ENCODE measurements around the gene ITPR2. TPM values are rescaled to one million over a fixed set of nuclear protein-coding genes. Genes with fewer than 3 reads are reported as not detected.

Gene ITPR2
- total RNA-seq, 1 donor from 2014 or later, result 74.5 TPM

- no peak for TF ChIP-seq CTCF (IDR thresholded peaks at IDR 0.05)
- ATAC-seq (ENCODE audit: low read depth) (no peak), DNase-seq (no peak)
- intact Hi-C loops (cut with micrococcal nuclease), result no loop called here
- ChIA-PET POLR2A (no interaction called here), CTCF (no interaction called here)
- Mint-ChIP-seq H3K36me3 (ENCODE audit: low read depth) (peaks cover 2% of the 10 kb centered on the region), H3K9me3 (no peaks in the 10 kb centered on the region), H3K4me1 (peaks cover 13% of the 10 kb centered on the region), H3K27ac (no peak overlapping the region), H3K27me3 (no peaks in the 10 kb centered on the region), H3K4me3 (no peak overlapping the region)
Measured at GRCh38 chr12:26807292-26807691, 25.7 kb downstream of the ITPR2 start.

- peaks cover 13% of the 10 kb centered on the region for H3K4me1 Mint-ChIP-seq
- intact Hi-C loops (cut with micrococcal nuclease), result no loop called here
- POLR2A ChIA-PET, result no interaction called here
Measured at GRCh38 chr12:26806556-26806955, 26.4 kb downstream of the ITPR2 start.

GRCh38 chr12:26805401-26805971 is 27.5 kb downstream of the ITPR2 start:
- intact Hi-C loops (cut with micrococcal nuclease), result no loop called here
- CTCF ChIA-PET, result no interaction called here
- no peak for DNase-seq
- Mint-ChIP-seq H3K27ac (no peak overlapping the region), H3K36me3 (ENCODE audit: low read depth) (peaks cover 5% of the 10 kb centered on the region), H3K4me1 (peaks cover 13% of the 10 kb centered on the region), H3K27me3 (no peaks in the 10 kb centered on the region), H3K4me3 (no peak overlapping the region), H3K9me3 (no peaks in the 10 kb centered on the region)
- no peak for TF ChIP-seq CTCF (IDR thresholded peaks at IDR 0.05)
- POLR2A ChIA-PET, result no interaction called here
- no peak for ATAC-seq (ENCODE audit: low read depth)

More at GRCh38 chr12:26806556-26806955, 26.4 kb downstream of the ITPR2 start:
- Mint-ChIP-seq H3K27ac (no peak overlapping the region), H3K36me3 (ENCODE audit: low read depth) (peaks cover 2% of the 10 kb centered on the region), H3K9me3 (no peaks in the 10 kb centered on the region), H3K27me3 (no peaks in the 10 kb centered on the region), H3K4me3 (no peak overlapping the region)
- ATAC-seq (ENCODE audit: low read depth), result no peak
- CTCF ChIA-PET, result no interaction called here
- TF ChIP-seq CTCF (IDR thresholded peaks at IDR 0.05), result no peak
- no peak for DNase-seq

GRCh38 chr12:26803552-26803951 is 29.4 kb downstream of the ITPR2 start:
- POLR2A ChIA-PET, result no interaction called here

GRCh38 chr12:26801486-26801885 is 31.5 kb downstream of the ITPR2 start:
- CTCF ChIA-PET, result no interaction called here
- peaks cover 27% of the 10 kb centered on the region for H3K4me1 Mint-ChIP-seq

More at GRCh38 chr12:26803552-26803951, 29.4 kb downstream of the ITPR2 start:
- no peaks in the 10 kb centered on the region for H3K9me3 Mint-ChIP-seq
- DNase-seq (no peak), ATAC-seq (ENCODE audit: low read depth) (no peak)
- CTCF ChIA-PET, result no interaction called here
- H3K4me1 Mint-ChIP-seq, result peaks cover 24% of the 10 kb centered on the region
- TF ChIP-seq CTCF (IDR thresholded peaks at IDR 0.05), result no peak
- H3K36me3 Mint-ChIP-seq (ENCODE audit: low read depth), result peaks cover 2% of the 10 kb centered on the region
- intact Hi-C loops (cut with micrococcal nuclease), result no loop called here
- no peak overlapping the region for H3K4me3 Mint-ChIP-seq
- no peak overlapping the region for H3K27ac Mint-ChIP-seq
- H3K27me3 Mint-ChIP-seq, result no peaks in the 10 kb centered on the region

More at GRCh38 chr12:26801486-26801885, 31.5 kb downstream of the ITPR2 start:
- Mint-ChIP-seq H3K27me3 (no peaks in the 10 kb centered on the region), H3K9me3 (no peaks in the 10 kb centered on the region), H3K36me3 (ENCODE audit: low read depth) (peaks cover 2% of the 10 kb centered on the region), H3K4me3 (no peak overlapping the region), H3K27ac (no peak overlapping the region)
- intact Hi-C loops (cut with micrococcal nuclease), result no loop called here
- TF ChIP-seq CTCF (IDR thresholded peaks at IDR 0.05), result no peak
- POLR2A ChIA-PET, result no interaction called here
- ATAC-seq (ENCODE audit: low read depth) (no peak), DNase-seq (no peak)

Measured in activated B cell treated with CpG ODN at 0.5 μM for 24 hours (primary cell).